Choroid plexus epithelial cell (primary cell): ENCODE data around the gene CDH15.

ENCODE experiments used
- DNase-seq: peaks from one replicate; pipeline ENCODE4 v3.0.0-alpha.2; 2010; ENCODE audit warnings: low read depth
- H3K4me3 ChIP-seq: 2 replicates; pipeline ENCODE4 v1.5.1; 2011; ENCODE audit warnings: low read depth, mild to moderate bottlenecking, control low read depth, low read length, moderate library complexity
- CTCF ChIP-seq: conservative IDR thresholded peaks from 2 replicates; pipeline ENCODE4 v1.5.1; 2011; ENCODE audit warnings: low read depth, mild to moderate bottlenecking, control low read depth, inconsistent platforms, low read length, moderate library complexity

CDH15 gene

GRCh38 chr16:89197033-89197632 is 25.6 kb downstream of the CDH15 start:
- DNase-seq, result no peak
- no peak overlapping the region for H3K4me3 ChIP-seq
- no peak for TF ChIP-seq CTCF

- H3K4me3 ChIP-seq, result no peak overlapping the region
- no peak for TF ChIP-seq CTCF
- DNase-seq, result no peak
These were observed 26.3 kb downstream of the CDH15 start for GRCh38 chr16:89197633-89198416.

- no peak overlapping the region for H3K4me3 ChIP-seq
- no peak for DNase-seq
- TF ChIP-seq CTCF, result no peak
These were observed 27.1 kb downstream of the CDH15 start for GRCh38 chr16:89198417-89199240.

- H3K4me3 ChIP-seq, result no peak overlapping the region
- DNase-seq, result no peak
- TF ChIP-seq CTCF, result no peak
These were observed 27.9 kb downstream of the CDH15 start for GRCh38 chr16:89199241-89200123.

- TF ChIP-seq CTCF, result no peak
- no peak for DNase-seq
- H3K4me3 ChIP-seq, result no peak within 1 kb of the TSS
These were observed 28.7 kb downstream of the CDH15 start, which contains the start of gene SLC22A31 for GRCh38 chr16:89200124-89200849. Gene SLC22A31 (minus strand): TSS chr16:89200537. CDS start chr16:89200501, 36 bp downstream.
